Astrocyte (in vitro differentiated cells and primary cell): ENCODE data around the gene EYS. TPM values are rescaled to one million over a fixed set of nuclear protein-coding genes. Genes with fewer than 3 reads are reported as not detected.

ENCODE experiments used
- DNase-seq: peaks from one replicate; pipeline ENCODE4 v3.0.0-alpha.2; 2010; ENCODE audit warnings: low read depth
- FAIRE-seq: peaks from 2 replicates; lab custom pipeline; 2011; peaks lifted over from hg19 to GRCh38; lab: Jason Lieb, UNC
- H2AFZ ChIP-seq: 2 replicates; pipeline ENCODE4 v1.6.0; 2012; ENCODE audit warnings: low read depth, low read length, inconsistent platforms
- H3K27ac ChIP-seq: 2 replicates; pipeline ENCODE4 v1.5.1; 2011; ENCODE audit warnings: low read depth, low read length, inconsistent platforms
- H3K27me3 ChIP-seq: 2 replicates; pipeline ENCODE4 v1.6.0; 2011; ENCODE audit warnings: low read length, inconsistent platforms; ENCODE audit not compliant: insufficient read depth
- H3K36me3 ChIP-seq: 2 replicates; pipeline ENCODE4 v1.5.1; 2011; ENCODE audit warnings: low read length, inconsistent platforms; ENCODE audit not compliant: insufficient read depth
- H3K4me1 ChIP-seq: 2 replicates; pipeline ENCODE4 v1.5.1; 2011; ENCODE audit warnings: low read length, inconsistent platforms; ENCODE audit not compliant: insufficient read depth
- H3K4me2 ChIP-seq: 2 replicates; pipeline ENCODE4 v1.6.0; 2012; ENCODE audit warnings: low read length, inconsistent platforms
- H3K4me3 ChIP-seq: 2 replicates; pipeline ENCODE4 v1.5.1; 2011; ENCODE audit warnings: low read depth, mild to moderate bottlenecking, low read length, inconsistent platforms; ENCODE audit not compliant: insufficient read depth
- H3K79me2 ChIP-seq: 2 replicates; pipeline ENCODE4 v1.6.0; 2012; ENCODE audit warnings: mild to moderate bottlenecking, low read length, inconsistent platforms; ENCODE audit not compliant: insufficient read depth
- H3K9ac ChIP-seq: 2 replicates; pipeline ENCODE4 v1.6.0; 2012; ENCODE audit warnings: mild to moderate bottlenecking, low read length, inconsistent platforms
- H3K9me3 ChIP-seq: 2 replicates; pipeline ENCODE4 v1.5.1; 2012; ENCODE audit warnings: low read depth, mild to moderate bottlenecking, low read length, inconsistent platforms; ENCODE audit not compliant: insufficient read depth
- H4K20me1 ChIP-seq: 2 replicates; pipeline ENCODE4 v1.6.0; 2012; ENCODE audit warnings: low read length, inconsistent platforms; ENCODE audit not compliant: insufficient read depth
- H3K27ac Mint-ChIP-seq: one replicate; pipeline ENCODE4 v1.8.0; 2021; ENCODE audit warnings: mild to moderate bottlenecking, mixed read lengths; ENCODE audit not compliant: unreplicated experiment
- H3K27me3 Mint-ChIP-seq: one replicate; pipeline ENCODE4 v1.8.0; 2021; ENCODE audit warnings: low read depth, mixed read lengths; ENCODE audit not compliant: unreplicated experiment
- H3K36me3 Mint-ChIP-seq: one replicate; pipeline ENCODE4 v1.8.0; 2021; ENCODE audit warnings: low read depth, mixed read lengths; ENCODE audit not compliant: unreplicated experiment
- H3K4me1 Mint-ChIP-seq: one replicate; pipeline ENCODE4 v1.8.0; 2021; ENCODE audit warnings: low read depth, mixed read lengths; ENCODE audit not compliant: unreplicated experiment
- H3K4me3 Mint-ChIP-seq: one replicate; pipeline ENCODE4 v1.8.0; 2021; ENCODE audit warnings: mild to moderate bottlenecking, moderate library complexity, mixed read lengths; ENCODE audit not compliant: unreplicated experiment
- H3K9me3 Mint-ChIP-seq: one replicate; pipeline ENCODE4 v1.8.0; 2021; ENCODE audit warnings: mild to moderate bottlenecking, mixed read lengths; ENCODE audit not compliant: unreplicated experiment
- CTCF ChIP-seq: IDR thresholded peaks from 2 replicates; pipeline ENCODE4 v1.5.1; 2011; ENCODE audit warnings: low read depth, mild to moderate bottlenecking, inconsistent platforms, low read length, moderate library complexity; ENCODE audit not compliant: insufficient read depth
- EZH2 ChIP-seq: IDR thresholded peaks from 2 replicates; pipeline ENCODE4 v1.6.1; 2012; ENCODE audit warnings: mild to moderate bottlenecking, low read length, inconsistent platforms; ENCODE audit not compliant: insufficient read depth
- total RNA-seq: library from RNA; stranded (reverse); gene quantifications from 2 replicates; pipeline ENCODE4 v1.2.1, GENCODE V29; 2021

The EYS gene
- total RNA-seq, 1 donor from 2014 or later = 0.16 TPM

GRCh38 chr6:64729522-64729921, 977.5 kb downstream of the EYS start:
- no peak overlapping the region for H3K4me3 ChIP-seq
- TF ChIP-seq CTCF = no peak
- TF ChIP-seq EZH2 = no peak
- no peaks in the 10 kb centered on the region for H4K20me1 ChIP-seq
- no peak overlapping the region for H3K4me2 ChIP-seq
- H3K36me3 ChIP-seq = no peaks in the 10 kb centered on the region
- H3K9ac ChIP-seq = no peak overlapping the region
- H3K27ac ChIP-seq = no peak overlapping the region
- Mint-ChIP-seq H3K27ac (no peak overlapping the region), H3K27me3 (no peaks in the 10 kb centered on the region), H3K4me1 (no peaks in the 10 kb centered on the region), H3K4me3 (no peak overlapping the region), H3K9me3 (no peaks in the 10 kb centered on the region), H3K36me3 (no peaks in the 10 kb centered on the region)
- no peak overlapping the region for H2AFZ ChIP-seq
- H3K9me3 ChIP-seq = no peaks in the 10 kb centered on the region
- no peaks in the 10 kb centered on the region for H3K27me3 ChIP-seq
- no peaks in the 10 kb centered on the region for H3K79me2 ChIP-seq
- no peak for DNase-seq
- no peak for FAIRE-seq
- H3K4me1 ChIP-seq = no peaks in the 10 kb centered on the region

- Mint-ChIP-seq H3K27me3 (no peaks in the 10 kb centered on the region), H3K36me3 (no peaks in the 10 kb centered on the region), H3K4me1 (no peaks in the 10 kb centered on the region), H3K9me3 (no peaks in the 10 kb centered on the region), H3K27ac (no peak overlapping the region), H3K4me3 (no peak overlapping the region)
- Histone ChIP-seq H3K27ac (no peak overlapping the region), H3K79me2 (no peaks in the 10 kb centered on the region), H2AFZ (no peak overlapping the region), H3K4me3 (no peak overlapping the region), H3K9me3 (no peaks in the 10 kb centered on the region), H3K9ac (no peak overlapping the region), H3K27me3 (no peaks in the 10 kb centered on the region), H3K36me3 (no peaks in the 10 kb centered on the region), H4K20me1 (no peaks in the 10 kb centered on the region), H3K4me2 (no peak overlapping the region), H3K4me1 (no peaks in the 10 kb centered on the region)
- TF ChIP-seq CTCF = no peak
- TF ChIP-seq EZH2 = no peak
- DNase-seq (no peak), FAIRE-seq (no peak)
Measured at GRCh38 chr6:64727075-64727474, 980.0 kb downstream of the EYS start.

GRCh38 chr6:64724091-64724490, 982.9 kb downstream of the EYS start:
- no peak overlapping the region for H3K9ac ChIP-seq
- H2AFZ ChIP-seq = no peak overlapping the region
- no peaks in the 10 kb centered on the region for H3K27me3 ChIP-seq
- DNase-seq = no peak
- FAIRE-seq = no peak
- H3K4me2 ChIP-seq = no peak overlapping the region
- H3K27ac ChIP-seq = no peak overlapping the region
- no peaks in the 10 kb centered on the region for H3K4me1 ChIP-seq
- no peaks in the 10 kb centered on the region for H3K36me3 ChIP-seq
- TF ChIP-seq EZH2 (no peak), CTCF (no peak)
- no peaks in the 10 kb centered on the region for H3K36me3 Mint-ChIP-seq
- H3K4me1 Mint-ChIP-seq = no peaks in the 10 kb centered on the region
- peaks cover 3% of the 10 kb centered on the region for H3K9me3 ChIP-seq
- H3K9me3 Mint-ChIP-seq = peaks cover 1% of the 10 kb centered on the region
- no peaks in the 10 kb centered on the region for H3K27me3 Mint-ChIP-seq
- no peak overlapping the region for H3K27ac Mint-ChIP-seq
- H3K4me3 Mint-ChIP-seq = no peak overlapping the region
- H3K4me3 ChIP-seq = no peak overlapping the region
- H3K79me2 ChIP-seq = no peaks in the 10 kb centered on the region
- no peaks in the 10 kb centered on the region for H4K20me1 ChIP-seq
